Activated naive CD8-positive, alpha-beta T cell treated with anti-CD3 and anti-CD28 coated beads, Interleukin-2, amount 50 U/mL, for 16 hours (primary cell): ENCODE results near the gene TINAGL1.

Experiments
- DNase-seq: peaks from one replicate; pipeline ENCODE4 v3.0.0-alpha.2; 2020; ENCODE audit warnings: low read depth, low spot score

The TINAGL1 gene

GRCh38 chr1:31568895-31569595, 7.3 kb upstream of the TINAGL1 start:
- no peak for DNase-seq

GRCh38 chr1:31569596-31570173, 6.6 kb upstream of the TINAGL1 start:
- no peak for DNase-seq

DNA sequence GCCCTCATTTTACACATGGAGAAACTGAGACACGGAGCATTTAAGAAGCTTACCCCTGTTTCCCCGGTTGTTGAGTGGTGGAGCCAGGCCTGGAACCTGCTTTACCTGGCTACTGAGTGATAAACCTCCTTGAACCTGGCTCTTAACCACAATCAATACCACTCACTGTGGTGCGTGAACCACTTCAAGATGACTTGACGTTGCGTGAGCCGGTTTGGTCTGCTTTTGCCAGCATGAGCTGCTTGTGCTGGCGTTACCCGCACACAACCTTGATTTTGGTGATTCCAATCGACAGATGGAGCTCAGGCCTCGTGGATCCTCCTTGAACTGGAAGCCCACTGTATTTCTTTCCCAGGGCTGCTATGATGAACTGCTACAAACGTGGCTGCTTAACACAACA, 6.1 kb upstream of the TINAGL1 start:
- DNase-seq = no peak

GRCh38 chr1:31570906-31571305, 5.4 kb upstream of the TINAGL1 start:
- no peak for DNase-seq

DNA sequence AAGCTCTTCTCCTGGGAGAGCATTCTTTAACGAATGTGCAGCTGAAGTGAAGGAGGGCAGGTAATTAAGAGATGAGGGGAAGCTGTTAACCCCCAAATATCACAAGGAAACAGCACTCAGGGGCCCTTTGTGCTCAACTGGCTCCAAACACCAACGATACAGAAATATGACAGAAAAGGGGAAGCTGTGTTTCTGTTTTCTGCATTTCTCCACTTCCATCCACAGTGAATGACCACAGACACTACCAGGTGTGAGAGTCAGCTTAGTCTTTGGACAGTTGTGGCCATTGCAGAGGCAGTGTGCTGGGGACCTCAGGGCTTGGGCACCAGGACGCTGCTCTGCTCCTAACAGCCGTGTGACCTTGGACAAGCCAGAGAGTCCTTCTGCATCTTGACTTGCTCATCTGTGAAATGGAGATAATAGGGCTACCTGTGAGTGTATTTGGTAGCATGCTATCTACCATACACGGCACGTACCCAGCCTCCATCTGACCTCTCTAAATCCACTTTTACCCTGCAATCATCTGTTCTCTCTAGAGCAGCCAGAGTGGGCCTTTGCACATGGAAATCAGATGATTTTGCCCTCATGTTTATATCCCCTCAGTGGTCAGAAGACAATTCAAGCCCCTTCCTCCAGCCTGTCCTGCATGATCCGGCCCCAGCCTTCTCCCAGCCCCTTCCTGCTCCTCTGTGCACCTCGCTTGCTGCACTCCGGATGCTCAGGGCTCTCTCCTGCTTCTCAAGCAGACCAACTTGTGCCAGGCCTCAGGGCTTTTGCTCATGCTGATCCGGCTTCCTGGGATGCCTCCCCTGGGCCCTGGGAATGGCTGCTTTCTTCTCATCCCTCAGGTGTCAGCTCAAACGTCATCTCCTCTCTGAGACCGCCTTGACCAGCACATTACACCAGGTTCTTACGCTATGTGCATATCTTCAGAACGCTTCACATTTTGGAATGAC, 4.7 kb upstream of the TINAGL1 start:
- DNase-seq = no peak

DNA sequence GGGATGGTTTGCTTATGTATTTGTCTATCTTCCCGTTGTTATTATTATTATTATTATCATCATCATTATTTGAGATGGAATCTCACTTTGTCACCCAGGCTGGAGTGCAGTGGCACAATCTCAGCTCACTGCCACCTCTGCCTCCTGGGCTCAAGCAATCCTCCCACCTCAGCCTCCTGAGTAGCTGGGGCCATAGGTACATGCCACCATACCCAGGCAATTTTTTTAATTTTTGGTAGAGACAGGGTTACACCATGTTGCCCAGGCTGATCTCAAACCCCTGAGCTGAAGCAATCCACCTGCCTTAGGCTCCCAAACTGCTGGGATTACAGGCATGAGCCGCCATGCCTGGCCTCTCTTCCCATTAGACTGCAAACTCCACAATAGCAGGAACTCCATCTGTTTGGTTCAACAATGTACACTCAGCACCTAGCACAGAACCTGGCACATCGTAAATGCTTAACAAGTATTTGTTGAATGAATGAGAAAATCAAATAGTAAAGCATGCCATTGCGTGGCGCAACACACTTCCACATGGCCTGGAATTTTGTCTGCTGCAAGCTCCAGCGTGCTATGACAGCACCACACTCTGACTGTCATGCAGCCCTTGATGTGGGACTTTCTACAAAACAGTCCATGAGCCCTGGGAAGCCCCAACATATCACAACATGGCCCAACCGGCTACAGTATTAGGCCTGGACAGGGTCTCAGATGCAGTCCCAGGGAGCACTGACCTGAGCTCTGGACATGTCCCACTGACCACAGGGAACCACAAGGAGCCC, 3.8 kb upstream of the TINAGL1 start:
- no peak for DNase-seq

- DNase-seq = no peak
Measured at GRCh38 chr1:31573261-31573660, 3.1 kb upstream of the TINAGL1 start.

DNA sequence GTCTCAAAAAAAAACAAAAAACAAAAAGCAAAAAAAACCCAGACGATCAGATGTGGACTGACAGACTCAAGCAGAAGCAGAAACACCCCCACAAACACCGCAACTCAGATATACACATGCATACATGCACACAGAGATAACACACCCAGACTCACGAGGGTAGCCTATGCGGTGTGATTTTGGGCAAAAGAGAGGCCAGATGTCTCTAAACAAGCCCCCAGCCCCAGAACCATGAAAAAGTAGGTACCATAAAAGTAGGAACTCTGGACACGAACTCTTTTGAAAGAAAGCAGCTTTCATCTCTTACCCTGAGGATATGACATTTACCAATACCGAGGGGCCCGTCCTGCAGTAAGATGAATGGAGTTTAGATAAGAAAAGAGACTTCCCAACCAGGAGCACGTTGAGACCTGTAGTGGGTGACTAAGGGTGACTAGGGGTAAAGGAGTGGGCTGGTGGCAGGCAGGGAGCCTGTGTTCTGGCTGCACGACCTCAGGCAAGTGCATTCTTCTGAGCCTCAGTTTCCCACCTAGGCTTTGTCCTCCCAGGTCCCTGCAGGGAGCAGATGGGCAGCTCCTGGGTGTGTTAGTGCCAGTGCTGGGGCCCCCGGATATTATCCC, 1.5 kb upstream of the TINAGL1 start:
- no peak for DNase-seq

DNA sequence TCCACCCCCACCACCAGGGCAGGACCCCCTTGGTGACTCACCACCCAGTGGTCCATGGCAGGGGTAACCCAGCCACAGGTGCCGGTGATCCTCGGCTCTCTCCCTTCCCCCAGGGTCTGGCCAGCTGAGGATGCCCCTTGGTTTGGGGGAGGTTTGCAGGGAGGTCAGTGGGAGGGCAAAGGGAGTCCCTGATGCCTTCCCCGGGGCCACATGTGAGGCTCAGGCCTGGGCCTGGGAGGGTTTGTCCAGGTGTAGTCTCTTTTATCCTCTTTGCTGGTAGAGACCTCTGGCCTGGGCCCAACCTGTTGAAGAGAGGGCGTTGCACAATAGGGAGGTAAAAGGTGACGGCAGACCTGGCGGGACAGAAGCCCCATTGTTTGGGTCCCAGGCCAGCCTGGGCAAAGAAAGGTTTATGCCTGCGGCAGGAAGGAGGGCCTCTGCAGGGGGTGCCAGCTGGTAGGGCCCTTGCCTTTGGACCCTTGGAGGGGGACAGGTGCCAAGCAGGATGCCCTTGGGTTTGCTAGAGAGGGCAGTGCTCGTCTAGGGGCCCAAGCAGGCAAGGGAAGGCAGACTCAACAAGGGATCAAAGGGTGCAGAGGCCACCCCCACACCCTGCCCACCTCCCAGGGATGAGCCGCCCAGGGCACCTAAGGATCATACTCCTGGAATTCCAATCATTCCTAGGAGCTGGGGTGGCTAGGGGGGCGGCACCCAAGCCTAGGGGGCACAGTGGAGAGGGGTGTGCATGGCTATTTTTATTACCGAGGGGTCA, 760 bp upstream of the TINAGL1 start:
- DNase-seq = no peak

GRCh38 chr1:31576743-31577455, 584 bp downstream of the TINAGL1 start:
- no peak for DNase-seq

DNA sequence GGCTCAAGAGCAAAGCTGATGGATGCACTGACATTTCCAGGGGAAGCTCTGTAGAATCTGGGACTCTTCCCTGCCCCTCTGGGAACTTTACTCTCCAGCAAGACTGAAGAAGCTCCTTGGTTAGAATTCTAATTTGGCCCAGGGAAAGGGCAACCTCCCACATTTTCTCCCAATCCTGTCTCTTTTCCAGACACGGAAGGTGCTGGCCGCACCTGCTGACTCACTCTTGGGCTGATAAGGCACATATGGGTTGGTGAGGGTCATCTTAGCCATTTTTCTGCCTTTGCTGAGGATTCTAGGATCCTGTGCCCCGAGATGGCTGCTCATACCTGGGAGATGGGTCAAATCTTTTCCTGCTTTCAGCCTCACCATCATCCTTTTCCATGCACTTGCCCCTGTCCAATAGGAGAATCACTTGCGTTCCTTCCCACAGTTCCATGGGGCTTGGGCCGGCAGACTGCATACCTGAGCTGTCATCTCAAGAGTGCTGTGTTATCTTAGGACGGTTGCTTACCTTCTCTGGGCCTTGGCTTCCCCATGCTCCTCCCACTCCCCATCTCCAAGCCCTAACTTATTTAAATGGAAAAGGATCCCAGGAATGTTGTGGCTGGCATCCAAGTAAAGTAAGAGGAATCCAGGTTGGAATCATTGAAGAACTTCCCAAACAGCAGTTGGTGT, 1.3 kb downstream of the TINAGL1 start:
- DNase-seq = no peak

- DNase-seq = no peak
Measured at GRCh38 chr1:31579374-31579773, 3.1 kb downstream of the TINAGL1 start.

GRCh38 chr1:31580513-31580870, 4.2 kb downstream of the TINAGL1 start:
- no peak for DNase-seq

DNA sequence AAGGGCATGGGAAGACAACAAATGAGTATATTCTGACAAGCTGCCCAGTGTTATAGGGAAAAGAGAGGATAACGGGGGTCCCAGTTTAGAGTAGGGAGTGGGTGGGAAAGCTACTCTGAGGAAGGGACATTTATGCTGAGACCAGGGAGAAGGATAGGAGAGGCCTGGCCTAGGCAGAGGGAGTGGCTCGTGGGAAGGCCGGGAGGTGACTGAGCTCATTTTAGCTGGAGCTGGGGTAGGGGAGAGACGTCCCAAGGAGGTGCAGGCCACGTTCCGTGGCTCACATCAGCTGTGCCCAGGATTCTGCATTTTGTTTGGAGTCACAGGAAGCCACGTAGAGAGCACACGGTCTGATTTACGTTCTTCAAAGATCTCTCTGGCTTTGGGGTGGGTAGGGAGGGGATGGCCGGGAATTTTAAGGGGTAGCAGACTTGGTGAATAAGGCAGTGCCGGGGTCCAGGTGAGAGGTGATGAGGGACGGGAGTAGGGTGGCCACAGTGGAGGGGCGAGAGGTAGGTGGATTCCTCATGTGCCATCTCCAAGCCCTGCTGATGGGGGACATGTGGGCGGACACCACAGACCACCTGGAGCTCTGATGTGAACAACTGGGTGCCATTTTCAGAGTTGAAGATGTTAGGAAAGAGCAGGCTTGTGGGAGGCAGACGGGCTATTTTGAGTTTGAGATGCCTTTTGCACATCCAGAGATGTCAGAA, 4.7 kb downstream of the TINAGL1 start:
- no peak for DNase-seq

- DNase-seq = no peak
Measured at GRCh38 chr1:31581821-31582810, 5.8 kb downstream of the TINAGL1 start.

DNA sequence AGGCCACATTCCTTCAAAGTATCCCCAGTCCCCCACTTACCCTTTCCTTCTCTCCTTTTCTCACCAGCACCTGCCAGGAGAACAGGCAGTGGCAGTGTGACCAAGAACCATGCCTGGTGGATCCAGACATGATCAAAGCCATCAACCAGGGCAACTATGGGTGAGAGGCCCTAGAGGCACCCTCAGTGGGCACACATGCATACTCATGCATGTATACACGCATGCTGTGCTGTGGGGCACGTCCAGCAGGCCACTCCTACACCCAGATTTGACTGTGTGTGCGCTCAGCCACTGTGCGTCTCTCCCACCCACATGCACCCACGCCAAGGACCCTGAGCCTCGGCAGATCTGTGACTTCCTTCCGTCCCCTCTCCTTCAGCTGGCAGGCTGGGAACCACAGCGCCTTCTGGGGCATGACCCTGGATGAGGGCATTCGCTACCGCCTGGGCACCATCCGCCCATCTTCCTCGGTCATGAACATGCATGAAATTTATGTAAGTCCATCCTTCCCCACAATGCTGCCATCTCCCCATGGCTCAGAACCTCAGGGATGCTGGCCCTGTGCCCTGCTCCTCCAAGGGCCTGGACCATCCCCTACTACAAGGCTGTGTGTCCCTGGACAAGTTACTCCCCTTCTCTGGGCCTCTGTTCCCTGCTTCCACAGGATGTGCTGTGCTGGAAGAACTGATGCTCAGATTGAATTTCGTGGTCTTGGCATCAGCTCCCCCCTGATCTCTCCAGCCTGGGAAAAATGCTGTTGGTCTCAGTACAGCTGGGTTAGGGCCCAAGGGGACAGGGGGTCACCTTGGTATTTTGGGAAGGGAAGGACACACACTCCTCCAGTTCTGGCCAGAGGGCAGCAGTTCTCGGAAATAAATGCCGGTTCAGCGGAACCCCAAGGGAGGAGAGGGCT, 7.0 kb downstream of the TINAGL1 start:
- no peak for DNase-seq
